Measurements from ENCODE around the gene CCDC57.
"Not testable (repeated sequence)": the region's sequence is repeated elsewhere in the genome, so short reads cannot be mapped to it uniquely, and the experiment has no call there.

The CCDC57 gene

GRCh38 chr17:82199496-82199895 lies 13.1 kb downstream of the CCDC57 start:
- DNase-seq, result no peak

- DNase-seq, result no peak
These were observed 14.6 kb downstream of the CCDC57 start for GRCh38 chr17:82198092-82198491.

- no peak for DNase-seq
These were observed 16.7 kb downstream of the CCDC57 start for GRCh38 chr17:82195675-82196672.

GRCh38 chr17:82194765-82195164 lies 17.9 kb downstream of the CCDC57 start:
- DNase-seq, result no peak

GRCh38 chr17:82193520-82194220 lies 19.0 kb downstream of the CCDC57 start:
- DNase-seq, result no peak

- DNase-seq, result not testable (repeated sequence)
These were observed 19.6 kb downstream of the CCDC57 start for GRCh38 chr17:82193050-82193449.

- DNase-seq, result no peak
These were observed 24.4 kb downstream of the CCDC57 start for GRCh38 chr17:82188001-82188961.

DNA sequence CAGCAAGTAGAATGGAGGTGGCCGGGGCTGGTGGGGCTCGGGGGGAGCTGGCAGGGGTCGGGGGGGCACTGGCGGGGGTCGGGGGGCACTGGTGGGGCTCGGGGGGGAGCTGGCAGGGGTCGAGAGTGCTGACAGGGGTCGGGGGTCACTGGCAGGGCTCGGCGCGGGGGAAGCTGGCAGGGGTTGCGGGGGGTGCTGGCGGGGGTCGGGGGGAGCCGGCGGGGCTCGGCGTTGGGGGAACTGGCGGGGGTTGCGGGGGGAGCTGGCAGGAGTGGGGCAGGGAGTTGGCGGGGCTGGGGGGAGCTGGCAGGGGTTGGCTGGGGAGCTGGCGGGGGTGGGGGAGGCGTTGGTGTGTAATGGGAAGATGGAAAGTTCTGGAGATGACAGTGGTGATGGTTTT lies 25.1 kb downstream of the CCDC57 start:
- DNase-seq, result no peak

GRCh38 chr17:82186221-82186620 lies 26.4 kb downstream of the CCDC57 start:
- no peak for DNase-seq

GRCh38 chr17:82184761-82185160 lies 27.9 kb downstream of the CCDC57 start:
- no peak for DNase-seq

DNA sequence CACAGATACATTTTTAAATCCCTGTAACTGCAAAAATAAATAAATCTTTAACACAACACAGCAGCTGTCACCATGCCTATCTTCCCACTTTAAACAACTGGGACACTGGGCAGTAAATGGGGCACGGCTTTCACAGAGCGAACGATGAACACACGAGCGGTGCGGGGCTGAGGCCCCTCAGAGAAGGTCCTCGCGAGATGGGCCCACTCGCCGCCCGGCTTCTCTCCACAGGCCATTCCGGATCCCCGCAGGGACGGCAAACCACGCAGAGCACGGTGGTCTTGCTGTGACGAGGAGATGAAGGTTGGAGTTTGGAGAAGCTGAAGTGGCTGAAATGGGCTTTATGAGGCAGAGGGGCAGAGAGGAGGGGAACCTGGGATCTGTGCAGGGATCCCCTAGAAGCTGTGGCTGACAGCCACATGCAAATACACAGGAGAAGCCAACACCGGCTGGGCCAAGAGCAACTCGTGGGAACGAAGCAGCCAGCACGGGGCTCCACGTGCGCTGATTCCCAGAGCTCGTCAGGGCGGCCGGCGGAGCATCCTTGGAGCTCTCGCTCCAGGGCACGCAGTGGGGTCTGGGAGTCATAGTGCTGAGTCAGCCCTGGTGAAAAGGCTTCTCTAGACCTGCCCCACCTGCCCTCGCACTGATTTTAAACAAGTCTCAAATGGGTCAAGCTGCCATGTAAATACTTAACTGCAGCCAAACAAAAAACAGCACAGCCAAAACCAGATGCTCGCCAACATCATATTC lies 31.7 kb downstream of the CCDC57 start:
- no peak for DNase-seq

- DNase-seq, result no peak
These were observed 32.6 kb downstream of the CCDC57 start for GRCh38 chr17:82179946-82180475.

GRCh38 chr17:82179412-82179811 lies 33.2 kb downstream of the CCDC57 start:
- no peak for DNase-seq

- DNase-seq, result no peak
These were observed 34.0 kb downstream of the CCDC57 start for GRCh38 chr17:82178499-82179261.

DNA sequence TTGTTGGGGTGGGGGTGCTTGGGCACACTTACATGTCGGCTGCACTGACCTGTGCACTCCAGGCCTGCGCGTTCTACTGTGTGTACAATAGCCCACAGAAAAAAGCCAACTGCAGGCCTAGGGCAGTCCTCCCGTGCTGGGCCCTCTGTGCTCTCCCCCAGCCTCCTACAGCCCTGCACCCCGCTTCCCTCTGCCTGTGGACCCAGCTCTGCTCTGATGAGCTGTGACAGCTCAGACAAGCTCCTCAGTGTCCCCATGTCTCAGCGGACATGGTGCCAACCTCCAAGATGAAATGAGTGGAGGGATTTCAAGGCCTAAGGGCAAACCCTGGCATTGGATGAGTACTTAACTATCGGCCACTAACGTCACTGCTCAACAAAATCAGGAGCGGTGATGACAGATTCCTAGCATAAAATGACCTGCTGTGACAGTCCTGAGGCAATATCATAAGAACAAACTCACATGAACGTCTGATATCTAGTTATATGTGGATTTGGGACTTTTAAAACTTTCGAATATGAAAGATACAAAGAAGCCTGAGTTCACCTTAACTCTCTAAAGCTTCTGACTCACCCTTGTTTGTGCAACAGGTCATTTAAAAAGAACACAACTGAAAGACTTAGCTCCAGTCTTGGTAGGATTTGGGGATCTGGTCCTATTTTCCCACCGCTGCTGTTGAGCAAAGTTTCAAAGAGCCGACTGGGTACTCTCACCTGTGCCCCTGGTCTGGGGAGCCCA lies 34.7 kb downstream of the CCDC57 start:
- DNase-seq, result no peak

DNA sequence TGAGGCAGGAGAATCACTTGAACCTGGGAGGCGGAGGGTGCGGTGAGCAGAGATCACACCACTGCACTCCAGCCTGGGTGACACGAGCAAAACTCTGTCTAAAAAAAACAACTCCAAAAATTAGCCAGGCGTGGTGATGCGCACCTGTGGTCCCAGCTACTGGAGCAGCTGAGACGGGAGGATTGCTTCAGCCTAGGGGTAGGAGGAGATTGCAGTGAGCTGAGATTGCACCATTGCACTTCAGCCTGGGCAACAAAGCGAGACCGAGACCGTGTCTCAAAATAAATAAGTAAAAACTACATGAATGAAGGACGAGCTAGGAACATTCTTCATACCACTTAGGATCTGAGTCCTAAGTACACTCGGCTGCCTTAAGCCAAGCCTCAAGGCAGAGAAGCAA lies 35.4 kb downstream of the CCDC57 start:
- no peak for DNase-seq

GRCh38 chr17:82175951-82176350 lies 36.7 kb downstream of the CCDC57 start:
- DNase-seq, result no peak

GRCh38 chr17:82175201-82175600 lies 37.4 kb downstream of the CCDC57 start:
- no peak for DNase-seq

DNA sequence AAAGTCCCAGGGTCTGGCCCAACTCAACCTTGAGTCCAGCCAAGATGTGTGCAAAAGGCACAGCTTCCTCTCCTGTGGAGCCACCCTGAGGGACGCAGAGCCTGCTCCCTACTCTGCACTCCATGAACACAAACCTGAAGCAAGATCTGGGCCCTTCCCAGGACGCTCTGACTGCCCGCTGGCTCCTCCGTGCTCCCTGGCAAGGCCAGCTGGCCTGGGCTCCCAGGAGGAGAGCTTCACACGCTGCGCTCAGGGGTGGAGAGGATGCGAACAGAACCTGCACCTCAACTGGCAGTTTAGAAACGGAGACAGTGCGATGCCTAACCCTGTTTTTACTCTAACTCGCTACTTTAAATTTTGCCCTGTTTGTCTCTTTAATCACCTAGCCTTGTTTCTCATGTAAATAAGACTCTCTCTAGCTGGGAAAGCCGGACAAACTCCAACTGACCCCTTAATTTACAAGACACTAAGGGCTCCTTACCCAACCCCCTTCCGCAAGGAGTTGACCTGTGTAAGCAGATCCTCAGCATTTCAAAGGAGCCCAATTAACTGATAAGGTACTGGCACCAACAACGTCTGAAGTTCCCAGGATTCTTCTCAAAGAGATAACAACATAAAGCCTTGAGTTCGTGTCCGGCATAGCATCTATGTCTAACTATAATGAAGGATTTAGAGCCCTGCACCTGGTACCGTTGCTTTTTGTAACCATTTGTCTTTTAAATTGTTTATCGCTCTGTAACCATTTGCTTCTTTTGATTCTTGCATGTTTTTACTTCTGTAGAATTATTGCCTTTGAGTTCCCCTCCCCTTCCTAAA lies 38.4 kb downstream of the CCDC57 start:
- DNase-seq, result not testable (repeated sequence)
